ENCODE measurements around the gene NUDC. TPM values are rescaled to one million over a fixed set of nuclear protein-coding genes. Genes with fewer than 3 reads are reported as not detected.

Gene NUDC
- total RNA-seq, 1 experiment from 2014 or later, result 118 TPM

- DNase-seq, result no peak
- Histone ChIP-seq H3K56ac (ENCODE audit: insufficient read length, low read depth, low read length) (no peak overlapping the region), H3K4me1 (ENCODE audit: insufficient read depth, low read length) (peaks cover 5% of the 10 kb centered on the region; the same call in 1 of the 2 replicates), H2BK15ac (ENCODE audit: low read depth, low read length) (no peak overlapping the region), H3K14ac (ENCODE audit: insufficient read depth, low read length) (peak overlapping the region; percentile 49), H2BK5ac (ENCODE audit: insufficient read length, low read length) (no peak overlapping the region), H3K79me2 (ENCODE audit: insufficient read depth, low read length) (peaks cover 2% of the 10 kb centered on the region; the same call in 1 of the 2 replicates), H3K23ac (ENCODE audit: insufficient read length, low read depth, low read length) (no peak overlapping the region), H2AK5ac (ENCODE audit: insufficient read length, low read length) (no peak overlapping the region), H2BK120ac (ENCODE audit: low read depth, low read length, poor library complexity, severe bottlenecking) (no peak overlapping the region), H3K23me2 (ENCODE audit: insufficient read length, low read depth, low read length, poor library complexity, severe bottlenecking) (peaks cover 12% of the 10 kb centered on the region), H3K9me3 (ENCODE audit: control insufficient read depth, low read depth, low read length) (no peaks in the 10 kb centered on the region), H4K20me1 (ENCODE audit: control insufficient read depth, insufficient read depth, insufficient read length) (no peaks in the 10 kb centered on the region), H3K79me1 (ENCODE audit: insufficient read depth, low read depth, low read length, poor library complexity, severe bottlenecking) (peaks cover 6% of the 10 kb centered on the region), H3K4me2 (ENCODE audit: insufficient read depth, insufficient read length, low read length) (peak overlapping the region; percentile 99), H3K27ac (ENCODE audit: insufficient read length, low read depth, low read length) (peak overlapping the region; percentile 18), H2AFZ (ENCODE audit: low read length) (peak overlapping the region; percentile 66), H4K91ac (ENCODE audit: insufficient read length, low read depth, low read length) (no peak overlapping the region), H3K9ac (ENCODE audit: extremely low read depth, insufficient read length, low read length) (peak overlapping the region; percentile 76), H3T11ph (ENCODE audit: low read length) (no peak overlapping the region), H4K5ac (ENCODE audit: insufficient read length, low read depth, low read length) (no peak overlapping the region), H3K18ac (ENCODE audit: insufficient read length, low read depth, low read length) (peak overlapping the region; percentile 61), H4K8ac (replicated peaks; ENCODE audit: insufficient read length, low read depth, low read length) (no peak overlapping the region), H2BK20ac (ENCODE audit: low read depth, low read length, poor library complexity, severe bottlenecking) (no peak overlapping the region), H2BK12ac (ENCODE audit: insufficient read length, low read depth, low read length) (no peak overlapping the region), H3K4ac (ENCODE audit: low read depth, low read length) (no peak overlapping the region), H3K27me3 (ENCODE audit: insufficient read depth, low read length) (no peaks in the 10 kb centered on the region)
- TF ChIP-seq, protein P1, sequence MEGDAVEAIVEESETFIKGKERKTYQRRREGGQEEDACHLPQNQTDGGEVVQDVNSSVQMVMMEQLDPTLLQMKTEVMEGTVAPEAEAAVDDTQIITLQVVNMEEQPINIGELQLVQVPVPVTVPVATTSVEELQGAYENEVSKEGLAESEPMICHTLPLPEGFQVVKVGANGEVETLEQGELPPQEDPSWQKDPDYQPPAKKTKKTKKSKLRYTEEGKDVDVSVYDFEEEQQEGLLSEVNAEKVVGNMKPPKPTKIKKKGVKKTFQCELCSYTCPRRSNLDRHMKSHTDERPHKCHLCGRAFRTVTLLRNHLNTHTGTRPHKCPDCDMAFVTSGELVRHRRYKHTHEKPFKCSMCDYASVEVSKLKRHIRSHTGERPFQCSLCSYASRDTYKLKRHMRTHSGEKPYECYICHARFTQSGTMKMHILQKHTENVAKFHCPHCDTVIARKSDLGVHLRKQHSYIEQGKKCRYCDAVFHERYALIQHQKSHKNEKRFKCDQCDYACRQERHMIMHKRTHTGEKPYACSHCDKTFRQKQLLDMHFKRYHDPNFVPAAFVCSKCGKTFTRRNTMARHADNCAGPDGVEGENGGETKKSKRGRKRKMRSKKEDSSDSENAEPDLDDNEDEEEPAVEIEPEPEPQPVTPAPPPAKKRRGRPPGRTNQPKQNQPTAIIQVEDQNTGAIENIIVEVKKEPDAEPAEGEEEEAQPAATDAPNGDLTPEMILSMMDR (conservative IDR thresholded peaks at IDR 0.05), result no peak
- no CpG with 5 or more reads among the region's 3 CpGs for WGBS (ENCODE audit: extremely low coverage, insufficient read length, low lambda C conversion rate)
- Mint-ChIP-seq H3K27me3 (ENCODE audit: low read depth) (no peaks in the 10 kb centered on the region; the same call in none of the 2 replicates), H3K36me3 (ENCODE audit: insufficient read depth in 1 of 3, low read depth in 3 of 3) (peaks cover 0 to 11% (median 9%) of the 10 kb centered on the region in 3 experiments; a peak in 2 of 7 replicates), H3K4me1 (peaks cover 11 to 16% of the 10 kb centered on the region in 2 experiments), H3K9me3 (peaks cover 4 to 5% of the 10 kb centered on the region in 2 experiments; a peak in 3 of 5 replicates), H3K27ac (peak overlapping the region; percentile 3 to 93 (median 85)), H3K4me3 (peak overlapping the region; percentile 80 to 81)
Observed at GRCh38 chr1:26960625-26960966, 39.1 kb downstream of the NUDC start.
